ENCODE results near the gene YWHAG. TPM values are rescaled to one million over a fixed set of nuclear protein-coding genes. Genes with fewer than 3 reads are reported as not detected.
A peak's percentile ranks its signal among the peaks of the same experiment; 100 is the strongest.

YWHAG gene
- total and polyA plus RNA-seq, 9 of the 15 experiments (the other 6 are each of a cell fraction or from before 2014, with no cell fraction given): 30.4 to 246 (median 94.5) TPM

DNA sequence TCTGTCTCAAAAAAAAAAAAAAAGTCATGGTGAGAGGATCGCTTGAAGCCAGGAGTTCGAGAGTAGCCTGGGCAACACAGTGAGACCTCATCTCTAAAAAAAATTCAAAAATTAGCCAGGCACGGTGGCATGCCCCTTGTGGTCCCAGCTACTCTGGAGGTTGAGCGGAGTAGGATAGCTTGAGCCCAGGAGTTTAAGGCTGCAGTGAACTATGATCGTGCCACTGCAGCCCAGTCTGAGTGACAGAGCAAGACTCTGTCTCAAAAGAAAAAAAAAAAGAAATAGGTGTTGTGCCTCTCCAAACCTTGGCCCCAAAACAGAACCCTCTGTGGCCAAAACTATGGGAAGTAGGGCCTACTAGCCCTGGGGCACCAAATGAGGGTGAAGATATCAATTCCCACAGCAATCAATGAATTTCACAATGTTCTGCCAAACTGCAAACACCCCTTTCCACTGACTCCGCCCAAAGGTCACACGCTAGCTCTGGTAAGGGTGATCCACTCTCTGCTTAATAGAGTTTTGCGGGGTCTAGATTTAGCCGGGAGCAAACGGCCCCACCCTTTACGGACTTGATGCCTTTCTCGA is 33.8 kb upstream of the YWHAG start (continued):
- TF ChIP-seq CUX1 (CRISPR knock-in tag; IDR thresholded peaks at IDR 0.05) (0 out of 2 replicates have a peak, but pooled peaks have one; percentile 73), HMG20B (CRISPR knock-in tag; IDR thresholded peaks at IDR 0.05) (no peak), ZNF76 (CRISPR knock-in tag; IDR thresholded peaks at IDR 0.05; ENCODE audit: borderline replicate concordance) (no peak), ARID1B (IDR thresholded peaks at IDR 0.05) (0 out of 2 replicates have a peak, but pooled peaks have one; percentile 16), NR2C2 (CRISPR knock-in tag; IDR thresholded peaks at IDR 0.05) (no peak), NR2C2 (tag; IDR thresholded peaks at IDR 0.05) (peak; percentile 83; the same call in 1 of the 2 replicates), DIDO1 (tag; IDR thresholded peaks at IDR 0.05; ENCODE audit: low read depth) (no peak), ZNF764 (CRISPR knock-in tag; IDR thresholded peaks at IDR 0.05; ENCODE audit: low read depth) (peak; percentile 71; the same call in 1 of the 2 replicates), ZNF41 (CRISPR knock-in tag; conservative IDR thresholded peaks at IDR 0.05) (0 out of 2 replicates have a peak, but pooled peaks have one; percentile 10), CSDE1 (IDR thresholded peaks at IDR 0.05) (no peak), KDM5B (IDR thresholded peaks at IDR 0.05; ENCODE audit: insufficient replicate concordance, low read depth, low read length) (peak; percentile 2)
- TF ChIP-seq, protein P1, sequence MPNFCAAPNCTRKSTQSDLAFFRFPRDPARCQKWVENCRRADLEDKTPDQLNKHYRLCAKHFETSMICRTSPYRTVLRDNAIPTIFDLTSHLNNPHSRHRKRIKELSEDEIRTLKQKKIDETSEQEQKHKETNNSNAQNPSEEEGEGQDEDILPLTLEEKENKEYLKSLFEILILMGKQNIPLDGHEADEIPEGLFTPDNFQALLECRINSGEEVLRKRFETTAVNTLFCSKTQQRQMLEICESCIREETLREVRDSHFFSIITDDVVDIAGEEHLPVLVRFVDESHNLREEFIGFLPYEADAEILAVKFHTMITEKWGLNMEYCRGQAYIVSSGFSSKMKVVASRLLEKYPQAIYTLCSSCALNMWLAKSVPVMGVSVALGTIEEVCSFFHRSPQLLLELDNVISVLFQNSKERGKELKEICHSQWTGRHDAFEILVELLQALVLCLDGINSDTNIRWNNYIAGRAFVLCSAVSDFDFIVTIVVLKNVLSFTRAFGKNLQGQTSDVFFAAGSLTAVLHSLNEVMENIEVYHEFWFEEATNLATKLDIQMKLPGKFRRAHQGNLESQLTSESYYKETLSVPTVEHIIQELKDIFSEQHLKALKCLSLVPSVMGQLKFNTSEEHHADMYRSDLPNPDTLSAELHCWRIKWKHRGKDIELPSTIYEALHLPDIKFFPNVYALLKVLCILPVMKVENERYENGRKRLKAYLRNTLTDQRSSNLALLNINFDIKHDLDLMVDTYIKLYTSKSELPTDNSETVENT (CRISPR knock-in tag; IDR thresholded peaks at IDR 0.05): no peak
- TF ChIP-seq, protein P2, sequence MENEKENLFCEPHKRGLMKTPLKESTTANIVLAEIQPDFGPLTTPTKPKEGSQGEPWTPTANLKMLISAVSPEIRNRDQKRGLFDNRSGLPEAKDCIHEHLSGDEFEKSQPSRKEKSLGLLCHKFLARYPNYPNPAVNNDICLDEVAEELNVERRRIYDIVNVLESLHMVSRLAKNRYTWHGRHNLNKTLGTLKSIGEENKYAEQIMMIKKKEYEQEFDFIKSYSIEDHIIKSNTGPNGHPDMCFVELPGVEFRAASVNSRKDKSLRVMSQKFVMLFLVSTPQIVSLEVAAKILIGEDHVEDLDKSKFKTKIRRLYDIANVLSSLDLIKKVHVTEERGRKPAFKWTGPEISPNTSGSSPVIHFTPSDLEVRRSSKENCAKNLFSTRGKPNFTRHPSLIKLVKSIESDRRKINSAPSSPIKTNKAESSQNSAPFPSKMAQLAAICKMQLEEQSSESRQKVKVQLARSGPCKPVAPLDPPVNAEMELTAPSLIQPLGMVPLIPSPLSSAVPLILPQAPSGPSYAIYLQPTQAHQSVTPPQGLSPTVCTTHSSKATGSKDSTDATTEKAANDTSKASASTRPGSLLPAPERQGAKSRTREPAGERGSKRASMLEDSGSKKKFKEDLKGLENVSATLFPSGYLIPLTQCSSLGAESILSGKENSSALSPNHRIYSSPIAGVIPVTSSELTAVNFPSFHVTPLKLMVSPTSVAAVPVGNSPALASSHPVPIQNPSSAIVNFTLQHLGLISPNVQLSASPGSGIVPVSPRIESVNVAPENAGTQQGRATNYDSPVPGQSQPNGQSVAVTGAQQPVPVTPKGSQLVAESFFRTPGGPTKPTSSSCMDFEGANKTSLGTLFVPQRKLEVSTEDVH (IDR thresholded peaks at IDR 0.05; ENCODE audit: low read depth, partially characterized antibody): peak; percentile 18
- TF ChIP-seq, protein P3, sequence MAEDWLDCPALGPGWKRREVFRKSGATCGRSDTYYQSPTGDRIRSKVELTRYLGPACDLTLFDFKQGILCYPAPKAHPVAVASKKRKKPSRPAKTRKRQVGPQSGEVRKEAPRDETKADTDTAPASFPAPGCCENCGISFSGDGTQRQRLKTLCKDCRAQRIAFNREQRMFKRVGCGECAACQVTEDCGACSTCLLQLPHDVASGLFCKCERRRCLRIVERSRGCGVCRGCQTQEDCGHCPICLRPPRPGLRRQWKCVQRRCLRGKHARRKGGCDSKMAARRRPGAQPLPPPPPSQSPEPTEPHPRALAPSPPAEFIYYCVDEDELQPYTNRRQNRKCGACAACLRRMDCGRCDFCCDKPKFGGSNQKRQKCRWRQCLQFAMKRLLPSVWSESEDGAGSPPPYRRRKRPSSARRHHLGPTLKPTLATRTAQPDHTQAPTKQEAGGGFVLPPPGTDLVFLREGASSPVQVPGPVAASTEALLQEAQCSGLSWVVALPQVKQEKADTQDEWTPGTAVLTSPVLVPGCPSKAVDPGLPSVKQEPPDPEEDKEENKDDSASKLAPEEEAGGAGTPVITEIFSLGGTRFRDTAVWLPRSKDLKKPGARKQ (CRISPR knock-in tag; IDR thresholded peaks at IDR 0.05): 0 out of 2 replicates have a peak, but pooled peaks have one; percentile 41
